Measurements from ENCODE around the gene JAZF1. TPM values are rescaled to one million over a fixed set of nuclear protein-coding genes. Genes with fewer than 3 reads are reported as not detected.

The JAZF1 gene
- total RNA-seq, 1 donor from 2014 or later: 33.8 TPM

DNA sequence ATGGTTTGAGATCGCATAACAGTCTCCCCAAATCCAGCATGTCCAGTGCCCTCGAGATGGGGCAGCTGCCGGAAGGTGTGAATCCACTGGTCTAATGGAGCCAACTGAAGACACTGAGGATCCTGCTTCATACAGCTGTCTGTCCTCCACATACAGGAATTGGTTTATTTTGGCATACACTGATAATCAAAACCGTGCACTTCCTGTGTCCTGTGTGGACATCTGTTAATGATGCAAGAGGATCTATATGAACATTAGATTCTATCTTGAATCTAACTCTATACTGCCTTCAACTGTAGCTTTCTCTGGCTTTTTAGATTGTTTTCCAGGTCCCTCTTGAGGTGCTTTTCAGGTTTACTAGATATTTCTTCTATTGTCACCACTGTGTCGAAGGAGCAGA is 3.0 kb upstream of the JAZF1 start:
- Mint-ChIP-seq H3K27ac (ENCODE audit: unreplicated experiment) (no peak overlapping the region), H3K36me3 (ENCODE audit: low read depth) (no peaks in the 10 kb centered on the region), H3K27me3 (ENCODE audit: low read depth) (no peaks in the 10 kb centered on the region), H3K9me3 (ENCODE audit: low read depth) (no peaks in the 10 kb centered on the region), H3K4me3 (ENCODE audit: unreplicated experiment) (no peak overlapping the region), H3K4me1 (ENCODE audit: low read depth) (peaks cover 11% of the 10 kb centered on the region)
- DNase-seq (ENCODE audit: low spot score): no peak
- TF ChIP-seq, protein P1, sequence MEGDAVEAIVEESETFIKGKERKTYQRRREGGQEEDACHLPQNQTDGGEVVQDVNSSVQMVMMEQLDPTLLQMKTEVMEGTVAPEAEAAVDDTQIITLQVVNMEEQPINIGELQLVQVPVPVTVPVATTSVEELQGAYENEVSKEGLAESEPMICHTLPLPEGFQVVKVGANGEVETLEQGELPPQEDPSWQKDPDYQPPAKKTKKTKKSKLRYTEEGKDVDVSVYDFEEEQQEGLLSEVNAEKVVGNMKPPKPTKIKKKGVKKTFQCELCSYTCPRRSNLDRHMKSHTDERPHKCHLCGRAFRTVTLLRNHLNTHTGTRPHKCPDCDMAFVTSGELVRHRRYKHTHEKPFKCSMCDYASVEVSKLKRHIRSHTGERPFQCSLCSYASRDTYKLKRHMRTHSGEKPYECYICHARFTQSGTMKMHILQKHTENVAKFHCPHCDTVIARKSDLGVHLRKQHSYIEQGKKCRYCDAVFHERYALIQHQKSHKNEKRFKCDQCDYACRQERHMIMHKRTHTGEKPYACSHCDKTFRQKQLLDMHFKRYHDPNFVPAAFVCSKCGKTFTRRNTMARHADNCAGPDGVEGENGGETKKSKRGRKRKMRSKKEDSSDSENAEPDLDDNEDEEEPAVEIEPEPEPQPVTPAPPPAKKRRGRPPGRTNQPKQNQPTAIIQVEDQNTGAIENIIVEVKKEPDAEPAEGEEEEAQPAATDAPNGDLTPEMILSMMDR (IDR thresholded peaks at IDR 0.05): no peak

DNA sequence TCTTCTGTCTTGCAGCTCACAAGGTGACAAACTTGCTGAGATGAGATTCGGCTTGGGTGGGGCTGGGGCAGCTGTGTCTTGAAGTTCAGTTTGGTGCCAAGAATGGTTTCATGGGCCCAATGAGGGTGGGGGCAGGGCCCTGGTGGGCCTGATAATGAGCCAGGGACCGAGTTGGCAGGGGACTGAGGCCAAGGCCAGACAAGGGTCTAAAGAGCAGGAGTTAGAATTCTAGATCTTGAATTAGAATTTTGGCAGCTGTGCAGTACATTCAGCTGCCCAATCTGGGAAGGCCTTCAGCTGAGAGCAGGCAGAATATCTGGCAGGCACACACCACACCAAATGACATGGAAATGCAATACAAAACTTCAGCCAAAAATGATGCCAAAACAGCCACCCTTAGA is 1.5 kb upstream of the JAZF1 start:
- H3K9me3 Mint-ChIP-seq (ENCODE audit: low read depth): no peaks in the 10 kb centered on the region
- TF ChIP-seq, protein P1 (IDR thresholded peaks at IDR 0.05): no peak
- DNase-seq (ENCODE audit: low spot score): no peak
- H3K4me1 Mint-ChIP-seq (ENCODE audit: low read depth): peaks cover 22% of the 10 kb centered on the region
- no peaks in the 10 kb centered on the region for H3K36me3 Mint-ChIP-seq (ENCODE audit: low read depth)
- H3K27ac Mint-ChIP-seq (ENCODE audit: unreplicated experiment): no peak overlapping the region
- H3K27me3 Mint-ChIP-seq (ENCODE audit: low read depth): no peaks in the 10 kb centered on the region
- no peak overlapping the region for H3K4me3 Mint-ChIP-seq (ENCODE audit: unreplicated experiment)

DNA sequence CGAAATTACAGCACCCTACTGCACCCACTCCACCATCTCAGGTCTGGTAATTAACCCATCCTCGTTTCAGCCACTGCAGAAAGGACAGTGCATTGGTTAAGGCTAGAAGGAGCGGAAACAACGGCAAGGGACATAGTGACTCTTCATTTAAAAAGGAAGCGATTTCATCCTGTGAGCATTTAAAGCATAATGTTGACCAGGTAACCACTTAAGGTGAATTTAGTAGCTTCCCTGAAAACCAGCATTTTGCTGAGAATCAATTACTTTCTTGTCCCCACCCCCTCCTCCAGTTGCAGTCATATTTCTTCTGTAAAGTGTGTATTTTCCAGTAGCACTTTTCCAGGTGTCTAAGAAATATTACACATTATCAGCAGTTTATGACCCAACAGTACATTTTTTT is 821 bp upstream of the JAZF1 start:
- H3K27ac Mint-ChIP-seq (ENCODE audit: unreplicated experiment): no peak overlapping the region
- TF ChIP-seq, protein P1 (IDR thresholded peaks at IDR 0.05): no peak
- H3K36me3 Mint-ChIP-seq (ENCODE audit: low read depth): no peaks in the 10 kb centered on the region
- H3K9me3 Mint-ChIP-seq (ENCODE audit: low read depth): no peaks in the 10 kb centered on the region
- H3K27me3 Mint-ChIP-seq (ENCODE audit: low read depth): no peaks in the 10 kb centered on the region
- peak overlapping the region; percentile 65 for H3K4me3 Mint-ChIP-seq (ENCODE audit: unreplicated experiment)
- no peak for DNase-seq (ENCODE audit: low spot score)
- peaks cover 28% of the 10 kb centered on the region for H3K4me1 Mint-ChIP-seq (ENCODE audit: low read depth)

DNA sequence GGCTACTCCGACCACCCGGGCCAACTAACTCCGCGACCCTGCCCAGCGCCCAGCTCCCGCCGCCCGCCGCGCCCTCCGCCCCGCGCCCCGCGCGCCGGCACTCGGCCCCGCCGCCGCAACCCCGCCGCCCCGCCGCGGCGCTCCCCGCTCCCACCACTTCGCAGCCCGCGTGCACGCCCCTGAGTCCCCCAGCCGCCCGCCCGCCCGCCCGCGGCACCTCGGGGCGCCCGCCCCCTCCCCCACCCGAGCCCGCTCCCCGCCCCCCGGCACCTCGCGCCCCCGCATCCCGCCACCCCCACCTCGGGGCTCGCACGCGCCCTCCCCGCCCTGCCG is 598 bp downstream of the JAZF1 start:
- TF ChIP-seq, protein P1 (IDR thresholded peaks at IDR 0.05): no peak
- Mint-ChIP-seq H3K9me3 (ENCODE audit: low read depth) (no peaks in the 10 kb centered on the region), H3K4me3 (ENCODE audit: unreplicated experiment) (no peak overlapping the region), H3K27me3 (ENCODE audit: low read depth) (no peaks in the 10 kb centered on the region), H3K36me3 (ENCODE audit: low read depth) (no peaks in the 10 kb centered on the region), H3K4me1 (ENCODE audit: low read depth) (peaks cover 38% of the 10 kb centered on the region), H3K27ac (ENCODE audit: unreplicated experiment) (no peak overlapping the region)
- DNase-seq (ENCODE audit: low spot score): no peak

DNA sequence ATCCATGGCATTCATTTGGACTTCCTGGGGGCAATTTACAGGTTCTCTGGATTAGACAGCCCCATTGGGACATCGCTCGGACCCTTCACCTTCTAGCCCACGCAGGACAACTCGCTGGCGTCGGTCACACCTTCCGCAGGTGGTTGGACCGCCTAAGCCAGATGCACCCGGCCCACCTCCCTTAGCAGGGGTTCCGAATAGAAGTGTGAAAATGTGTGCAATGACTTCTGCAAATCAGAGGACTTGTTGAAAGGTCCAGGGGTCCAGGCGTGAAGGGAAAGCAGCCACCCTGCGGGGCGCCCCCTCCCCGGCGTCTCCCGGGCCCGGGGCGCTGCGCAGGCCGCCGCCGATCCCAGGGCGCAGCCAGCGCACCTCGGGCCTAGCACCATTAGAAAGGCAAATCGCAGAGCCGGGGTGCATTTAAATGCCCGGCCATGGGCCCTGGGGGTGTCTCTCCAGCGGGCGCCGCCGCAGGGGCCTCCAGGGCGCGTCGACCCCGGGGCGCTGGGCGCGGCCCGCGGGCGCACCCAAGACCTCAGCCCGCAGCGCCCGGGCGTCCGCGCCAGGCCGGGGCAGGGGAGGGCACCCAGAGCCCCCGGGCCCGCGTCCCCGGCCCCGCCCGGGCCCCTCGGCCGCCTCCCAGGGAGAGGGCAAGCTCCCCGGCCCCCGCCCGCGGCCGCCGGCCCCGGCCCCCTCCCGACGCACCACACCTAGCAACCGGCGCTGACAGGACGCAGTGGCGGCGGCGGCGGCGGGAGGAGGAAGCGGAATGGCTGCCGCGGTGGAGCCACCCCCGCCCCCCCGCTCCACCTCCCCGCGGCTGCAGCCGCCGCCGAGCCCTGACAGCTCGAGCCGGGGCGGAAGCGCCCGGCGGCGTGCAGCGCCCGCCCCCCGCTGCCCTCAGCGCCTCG is 1.2 kb downstream of the JAZF1 start:
- no peaks in the 10 kb centered on the region for H3K27me3 Mint-ChIP-seq (ENCODE audit: low read depth)
- H3K27ac Mint-ChIP-seq (ENCODE audit: unreplicated experiment): peak overlapping the region; percentile 15
- peaks cover 40% of the 10 kb centered on the region for H3K4me1 Mint-ChIP-seq (ENCODE audit: low read depth)
- no peaks in the 10 kb centered on the region for H3K9me3 Mint-ChIP-seq (ENCODE audit: low read depth)
- no peaks in the 10 kb centered on the region for H3K36me3 Mint-ChIP-seq (ENCODE audit: low read depth)
- DNase-seq (ENCODE audit: low spot score): no peak
- peak overlapping the region; percentile 73 for H3K4me3 Mint-ChIP-seq (ENCODE audit: unreplicated experiment)
- TF ChIP-seq, protein P1 (IDR thresholded peaks at IDR 0.05): no peak

Measured in chondrocyte (in vitro differentiated cells).